ENCODE results near the gene CGGBP1. TPM values are rescaled to one million over a fixed set of nuclear protein-coding genes. Genes with fewer than 3 reads are reported as not detected.

CGGBP1 gene
- total and polyA plus RNA-seq, 2 donors (not counting 3 experiments of a cell fraction or from before 2014, with no cell fraction given) = 33.1 to 69.7 TPM

GRCh38 chr3:88032245-88032644 is 26.6 kb downstream of the CGGBP1 start:
- CTCF ChIA-PET = interaction anchor here (0.9 to 2.5 kb wide), 8 partner anchors 12 to 260 kb away, joined by 3 to 15 read pairs (median 4); partner anchors contain the start of genes CGGBP1 and ZNF654
- H3K27ac ChIP-seq (ENCODE audit: insufficient read depth, low read depth, low read length) = peak overlapping the region; percentile 53
- dilution Hi-C loops (cut with MboI; ENCODE audit: extremely low pct_ligation_motif_present, low sequenced_read_pairs) (no loop called here), intact Hi-C loops (cut with micrococcal nuclease) (no loop called here)
- POLR2A ChIA-PET = interaction anchor here (0.6 to 2.3 kb wide), 2 partner anchors 11 to 27 kb away, joined by 4 to 10 read pairs; partner anchors contain the start of genes CGGBP1 and ZNF654
- peak overlapping the region; percentile 58 for H3K9ac ChIP-seq (replicated peaks; ENCODE audit: extremely low read depth, insufficient read depth, low read length)
- no peaks in the 10 kb centered on the region for H3K9me3 ChIP-seq (replicated peaks; ENCODE audit: control insufficient read depth, insufficient read depth, low read length)
- H3K79me2 ChIP-seq (ENCODE audit: control insufficient read depth, insufficient read depth, low read length) = no peaks in the 10 kb centered on the region
- no TSS peak for BruUV-seq (replicated peaks)
- peaks cover 17% of the 10 kb centered on the region for H3K4me1 ChIP-seq (ENCODE audit: control insufficient read depth, extremely low read depth, insufficient read depth, low read length)
- H3K4me3 ChIP-seq (replicated peaks in 1 of 3; ENCODE audit: insufficient read depth in 1 of 3, low read depth in 1 of 3, low read length in 3 of 3) = peak overlapping the region; percentile 24 to 92 (median 84)
- H2AFZ ChIP-seq (ENCODE audit: low read depth, low read length) = peak overlapping the region; percentile 100
- no peaks in the 10 kb centered on the region for H3K36me3 ChIP-seq (ENCODE audit: control insufficient read depth in 2 of 2, extremely low read depth in 1 of 2, insufficient read depth in 2 of 2, low read length in 2 of 2)
- peak overlapping the region; percentile 100 for H3K4me2 ChIP-seq (ENCODE audit: insufficient read depth, low read length)
- DNase-seq (ENCODE audit: low read depth, low spot score) (no peak), FAIRE-seq (no peak)
- TF ChIP-seq GATA2 (IDR thresholded peaks at IDR 0.05; ENCODE audit: insufficient read depth, insufficient read length, low read depth, low read length) (no peak), POLR2A (IDR thresholded peaks at IDR 0.05; ENCODE audit: low read depth, low read length) (no peak), POLR2AphosphoS5 (IDR thresholded peaks at IDR 0.05; ENCODE audit: insufficient read depth, low read depth, low read length) (no peak), MYC (IDR thresholded peaks at IDR 0.05; ENCODE audit: low read depth, low read length) (no peak), FOS (IDR thresholded peaks at IDR 0.05; ENCODE audit: borderline replicate concordance, insufficient read depth, low read length) (no peak), EZH2 (IDR thresholded peaks at IDR 0.05; ENCODE audit: borderline replicate concordance, low read depth, low read length, severe bottlenecking) (no peak)
- TF ChIP-seq, protein P1, sequence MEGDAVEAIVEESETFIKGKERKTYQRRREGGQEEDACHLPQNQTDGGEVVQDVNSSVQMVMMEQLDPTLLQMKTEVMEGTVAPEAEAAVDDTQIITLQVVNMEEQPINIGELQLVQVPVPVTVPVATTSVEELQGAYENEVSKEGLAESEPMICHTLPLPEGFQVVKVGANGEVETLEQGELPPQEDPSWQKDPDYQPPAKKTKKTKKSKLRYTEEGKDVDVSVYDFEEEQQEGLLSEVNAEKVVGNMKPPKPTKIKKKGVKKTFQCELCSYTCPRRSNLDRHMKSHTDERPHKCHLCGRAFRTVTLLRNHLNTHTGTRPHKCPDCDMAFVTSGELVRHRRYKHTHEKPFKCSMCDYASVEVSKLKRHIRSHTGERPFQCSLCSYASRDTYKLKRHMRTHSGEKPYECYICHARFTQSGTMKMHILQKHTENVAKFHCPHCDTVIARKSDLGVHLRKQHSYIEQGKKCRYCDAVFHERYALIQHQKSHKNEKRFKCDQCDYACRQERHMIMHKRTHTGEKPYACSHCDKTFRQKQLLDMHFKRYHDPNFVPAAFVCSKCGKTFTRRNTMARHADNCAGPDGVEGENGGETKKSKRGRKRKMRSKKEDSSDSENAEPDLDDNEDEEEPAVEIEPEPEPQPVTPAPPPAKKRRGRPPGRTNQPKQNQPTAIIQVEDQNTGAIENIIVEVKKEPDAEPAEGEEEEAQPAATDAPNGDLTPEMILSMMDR (IDR thresholded peaks at IDR 0.05; ENCODE audit: extremely low read depth in 1 of 2, insufficient read depth in 1 of 2, low read depth in 1 of 2, low read length in 2 of 2) = no peak
- H4K20me1 ChIP-seq (replicated peaks; ENCODE audit: control insufficient read depth, extremely low read depth, insufficient read depth, low read length) = no peaks in the 10 kb centered on the region
- no peaks in the 10 kb centered on the region for H3K9me1 ChIP-seq (replicated peaks; ENCODE audit: control insufficient read depth, extremely low read depth, insufficient read depth, low read length)
- H3K27me3 ChIP-seq (ENCODE audit: control insufficient read depth in 2 of 2, insufficient read depth in 2 of 2, low read length in 2 of 2) = no peaks in the 10 kb centered on the region

Measured in endothelial cell of umbilical vein (primary cell).